ENCODE results near the gene MRFAP1.
"Not testable (repeated sequence)": the region's sequence is repeated elsewhere in the genome, so short reads cannot be mapped to it uniquely, and the experiment has no call there.

Gene MRFAP1

DNA sequence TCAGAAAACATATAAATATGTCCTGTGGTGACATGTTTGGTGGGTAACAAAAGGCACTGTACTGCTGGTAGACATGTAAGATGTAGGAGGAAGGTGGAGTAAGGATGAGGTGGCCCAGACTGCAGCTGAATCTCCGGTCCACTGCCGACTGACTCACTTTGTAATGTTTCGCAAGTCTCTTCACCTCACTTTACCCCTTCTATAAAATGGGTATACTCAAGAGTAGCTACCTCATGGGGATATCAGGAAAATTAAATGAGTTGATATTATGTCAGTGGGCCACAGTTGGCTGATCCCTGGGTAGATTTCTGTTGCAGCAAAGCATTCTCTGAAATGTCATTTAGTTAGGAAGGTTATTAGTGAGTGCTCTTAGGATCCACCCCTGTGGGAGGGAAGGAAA, 22.1 kb downstream of the MRFAP1 start:
- in situ Hi-C loops (cut with HindIII; ENCODE audit: low sequenced_read_pairs) = no loop called here
- no peak overlapping the region for H3K4me3 ChIP-seq (ENCODE audit: low read depth, low read length)
- no peak for TF ChIP-seq CTCF (IDR thresholded peaks at IDR 0.05; ENCODE audit: low read depth, low read length)
- DNase-seq (ENCODE audit: low read depth, low spot score) = no peak

GRCh38 chr4:6663596-6664393, 23.3 kb downstream of the MRFAP1 start:
- H3K4me3 ChIP-seq (ENCODE audit: low read depth, low read length) = no peak overlapping the region
- no peak for TF ChIP-seq CTCF (IDR thresholded peaks at IDR 0.05; ENCODE audit: low read depth, low read length)
- DNase-seq (ENCODE audit: low read depth, low spot score) = no peak
- in situ Hi-C loops (cut with HindIII; ENCODE audit: low sequenced_read_pairs) = no loop called here

DNA sequence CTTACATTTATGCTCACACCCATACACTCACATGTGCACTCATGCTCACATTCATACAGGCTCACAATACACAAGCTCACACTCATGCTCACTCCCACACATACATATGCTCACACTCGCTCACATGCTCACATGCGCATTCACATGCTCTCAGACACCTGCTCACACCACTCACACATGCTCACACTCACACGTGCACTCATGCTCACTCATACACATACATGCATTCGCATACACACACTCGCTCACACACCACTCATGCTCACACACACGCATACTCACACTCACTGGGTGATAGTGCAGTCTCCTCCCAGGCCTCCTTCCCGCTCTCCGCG, 24.8 kb downstream of the MRFAP1 start:
- DNase-seq (ENCODE audit: low read depth, low spot score) = no peak
- in situ Hi-C loops (cut with HindIII; ENCODE audit: low sequenced_read_pairs) = no loop called here
- no peak overlapping the region for H3K4me3 ChIP-seq (ENCODE audit: low read depth, low read length)
- TF ChIP-seq CTCF (IDR thresholded peaks at IDR 0.05; ENCODE audit: low read depth, low read length) = no peak

GRCh38 chr4:6668391-6668790, 27.9 kb downstream of the MRFAP1 start:
- in situ Hi-C loops (cut with HindIII; ENCODE audit: low sequenced_read_pairs) = no loop called here

DNA sequence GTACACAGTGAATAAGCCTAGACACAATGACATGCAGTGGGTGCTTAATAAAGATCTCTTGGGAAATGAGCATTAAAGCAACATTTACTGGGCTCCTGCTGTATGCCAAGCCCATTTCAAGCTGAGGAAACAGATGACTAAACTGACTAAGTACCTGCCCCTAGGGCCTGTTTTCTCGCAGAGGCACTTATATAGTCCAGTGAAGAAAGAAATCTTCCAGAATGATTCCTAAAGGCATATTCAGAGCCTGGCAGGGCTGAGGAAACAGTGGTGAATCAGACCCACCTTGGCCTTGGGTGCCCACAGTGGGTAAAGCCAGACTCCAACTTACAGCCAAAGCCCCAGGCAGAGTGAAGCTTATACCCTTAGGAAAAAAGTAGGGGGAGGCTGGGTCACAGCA, 31.2 kb downstream of the MRFAP1 start:
- no peak overlapping the region for H3K4me3 ChIP-seq (ENCODE audit: low read depth, low read length)
- TF ChIP-seq CTCF (IDR thresholded peaks at IDR 0.05; ENCODE audit: low read depth, low read length) = no peak
- no peak for DNase-seq (ENCODE audit: low read depth, low spot score)
- in situ Hi-C loops (cut with HindIII; ENCODE audit: low sequenced_read_pairs) = no loop called here

More at GRCh38 chr4:6668391-6668790, 27.9 kb downstream of the MRFAP1 start:
- no peak for TF ChIP-seq CTCF (IDR thresholded peaks at IDR 0.05; ENCODE audit: low read depth, low read length)
- DNase-seq (ENCODE audit: low read depth, low spot score) = no peak
- no peak overlapping the region for H3K4me3 ChIP-seq (ENCODE audit: low read depth, low read length)

DNA sequence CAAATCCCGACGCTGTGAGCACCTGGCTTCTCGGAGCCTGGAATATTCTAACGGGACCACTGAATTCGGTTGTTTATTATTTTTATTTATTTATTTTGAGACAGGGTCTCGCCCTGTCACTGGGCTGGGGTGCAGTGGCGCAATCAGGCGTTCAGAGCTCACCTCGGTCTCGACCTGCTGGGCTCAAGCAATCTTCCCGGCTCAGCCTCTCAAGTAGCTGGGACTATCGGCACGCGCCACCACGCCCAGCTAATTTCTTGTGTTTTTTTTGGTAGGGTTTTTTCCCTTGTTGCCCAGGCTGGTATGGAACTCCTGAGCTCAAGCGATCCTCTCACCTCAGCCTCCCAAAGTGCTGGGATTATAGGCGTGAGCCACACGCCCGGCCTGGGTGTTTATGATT, 31.6 kb downstream of the MRFAP1 start:
- TF ChIP-seq CTCF (IDR thresholded peaks at IDR 0.05; ENCODE audit: low read depth, low read length) = no peak
- in situ Hi-C loops (cut with HindIII; ENCODE audit: low sequenced_read_pairs) = no loop called here
- DNase-seq (ENCODE audit: low read depth, low spot score) = no peak
- H3K4me3 ChIP-seq (ENCODE audit: low read depth, low read length) = no peak overlapping the region

DNA sequence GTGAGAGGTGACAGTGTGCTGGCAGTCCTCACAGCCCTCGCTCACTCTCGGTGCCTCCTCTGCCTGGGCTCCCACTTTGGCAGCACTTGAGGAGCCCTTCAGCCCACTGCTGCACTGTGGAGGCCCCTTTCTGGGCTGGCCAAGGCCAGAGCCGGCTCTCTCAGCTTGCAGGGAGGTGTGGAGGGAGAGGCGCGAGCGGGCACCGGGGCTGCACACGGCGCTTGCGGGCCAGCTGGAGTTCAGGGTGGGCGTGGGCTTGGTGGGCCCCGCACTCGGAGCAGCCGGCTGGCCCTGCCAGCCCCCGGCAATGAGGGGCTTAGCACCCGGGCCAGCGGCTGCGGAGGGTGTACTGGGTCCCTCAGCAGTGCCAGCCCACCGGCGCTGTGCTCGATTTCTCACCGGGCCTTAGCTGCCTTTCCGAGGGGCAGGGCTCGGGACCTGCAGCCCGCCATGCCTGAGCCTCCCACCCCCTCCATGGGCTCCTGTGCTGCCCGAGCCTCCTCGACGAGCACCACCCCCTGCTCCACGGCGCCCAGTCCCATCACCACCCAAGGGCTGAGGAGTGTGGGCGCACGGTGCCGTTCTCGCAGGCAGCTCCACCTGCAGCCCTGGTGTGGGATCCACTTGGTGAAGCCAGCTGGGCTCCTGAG, 32.2 kb downstream of the MRFAP1 start:
- H3K4me3 ChIP-seq (ENCODE audit: low read depth, low read length); DNase-seq (ENCODE audit: low read depth, low spot score); in situ Hi-C loops (cut with HindIII; ENCODE audit: low sequenced_read_pairs): not testable (repeated sequence)

GRCh38 chr4:6673191-6673659, 32.7 kb downstream of the MRFAP1 start:
- DNase-seq (ENCODE audit: low read depth, low spot score); in situ Hi-C loops (cut with HindIII; ENCODE audit: low sequenced_read_pairs): not testable (repeated sequence)
- peak overlapping the region; percentile 56 for H3K4me3 ChIP-seq (ENCODE audit: low read depth, low read length)

All from astrocyte of the spinal cord (primary cell).